Measurements from ENCODE around the gene C1orf122. TPM values are rescaled to one million over a fixed set of nuclear protein-coding genes. Genes with fewer than 3 reads are reported as not detected.
A peak's percentile ranks its signal among the peaks of the same experiment; 100 is the strongest.

The C1orf122 gene
- total RNA-seq, 1 donor from 2014 or later, result 51.8 TPM

- intact Hi-C loops (cut with DNase I), result loop anchor here (10.0 kb wide), 1 partner anchor 46 kb away; the partner anchor contains the start of genes C1orf122 and YRDC
- H3K9me3 ChIP-seq, result no peaks in the 10 kb centered on the region
- TF ChIP-seq, protein P1, sequence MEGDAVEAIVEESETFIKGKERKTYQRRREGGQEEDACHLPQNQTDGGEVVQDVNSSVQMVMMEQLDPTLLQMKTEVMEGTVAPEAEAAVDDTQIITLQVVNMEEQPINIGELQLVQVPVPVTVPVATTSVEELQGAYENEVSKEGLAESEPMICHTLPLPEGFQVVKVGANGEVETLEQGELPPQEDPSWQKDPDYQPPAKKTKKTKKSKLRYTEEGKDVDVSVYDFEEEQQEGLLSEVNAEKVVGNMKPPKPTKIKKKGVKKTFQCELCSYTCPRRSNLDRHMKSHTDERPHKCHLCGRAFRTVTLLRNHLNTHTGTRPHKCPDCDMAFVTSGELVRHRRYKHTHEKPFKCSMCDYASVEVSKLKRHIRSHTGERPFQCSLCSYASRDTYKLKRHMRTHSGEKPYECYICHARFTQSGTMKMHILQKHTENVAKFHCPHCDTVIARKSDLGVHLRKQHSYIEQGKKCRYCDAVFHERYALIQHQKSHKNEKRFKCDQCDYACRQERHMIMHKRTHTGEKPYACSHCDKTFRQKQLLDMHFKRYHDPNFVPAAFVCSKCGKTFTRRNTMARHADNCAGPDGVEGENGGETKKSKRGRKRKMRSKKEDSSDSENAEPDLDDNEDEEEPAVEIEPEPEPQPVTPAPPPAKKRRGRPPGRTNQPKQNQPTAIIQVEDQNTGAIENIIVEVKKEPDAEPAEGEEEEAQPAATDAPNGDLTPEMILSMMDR (IDR thresholded peaks at IDR 0.05), result no peak
- peak in 1 of 2 donors; percentile 26 for TF ChIP-seq POLR2AphosphoS5 (IDR thresholded peaks at IDR 0.05; ENCODE audit: insufficient read depth in 1 of 2, low read depth in 1 of 2)
- H3K27ac ChIP-seq, result no peak overlapping the region
- H3K36me3 ChIP-seq, result peaks cover 0 to 5% of the 10 kb centered on the region in 2 donors
- H3K4me3 ChIP-seq, result no peak overlapping the region
- H3K4me1 ChIP-seq, result peaks cover 71% of the 10 kb centered on the region
- no peaks in the 10 kb centered on the region for H3K27me3 ChIP-seq
- no peak for DNase-seq (ENCODE audit: extremely low spot score in 2 of 2)
These were observed 42.9 kb downstream of the C1orf122 start for GRCh38 chr1:37850352-37850955.

- no peaks in the 10 kb centered on the region for H3K9me3 ChIP-seq
- peaks cover 0 to 5% of the 10 kb centered on the region in 2 donors for H3K36me3 ChIP-seq
- H3K27ac ChIP-seq, result no peak overlapping the region
- peaks cover 71% of the 10 kb centered on the region for H3K4me1 ChIP-seq
- DNase-seq (ENCODE audit: extremely low spot score in 2 of 2), result no peak
- no peak overlapping the region for H3K4me3 ChIP-seq
- H3K27me3 ChIP-seq, result no peaks in the 10 kb centered on the region
- TF ChIP-seq POLR2AphosphoS5 (IDR thresholded peaks at IDR 0.05; ENCODE audit: insufficient read depth in 1 of 2, low read depth in 1 of 2), result no peak
- TF ChIP-seq, protein P1 (IDR thresholded peaks at IDR 0.05), result no peak
- TF ChIP-seq POLR2A (IDR thresholded peaks at IDR 0.05), result no peak
- intact Hi-C loops (cut with DNase I), result loop anchor here (10.0 kb wide), 1 partner anchor 46 kb away; the partner anchor contains the start of genes C1orf122 and YRDC
These were observed 43.7 kb downstream of the C1orf122 start for GRCh38 chr1:37851262-37851661.

GRCh38 chr1:37851782-37852210 is 44.2 kb downstream of the C1orf122 start:
- DNase-seq (ENCODE audit: extremely low spot score in 2 of 2), result no peak
- intact Hi-C loops (cut with DNase I), result loop anchor here (10.0 kb wide), 1 partner anchor 47 kb away; the partner anchor contains the start of genes C1orf122 and YRDC
- H3K27ac ChIP-seq, result no peak overlapping the region
- TF ChIP-seq POLR2AphosphoS5 (IDR thresholded peaks at IDR 0.05; ENCODE audit: insufficient read depth in 1 of 2, low read depth in 1 of 2) (no peak), POLR2A (IDR thresholded peaks at IDR 0.05) (no peak)
- no peaks in the 10 kb centered on the region for H3K27me3 ChIP-seq
- H3K9me3 ChIP-seq, result no peaks in the 10 kb centered on the region
- H3K36me3 ChIP-seq, result peaks cover 0 to 10% of the 10 kb centered on the region in 2 donors
- peaks cover 69% of the 10 kb centered on the region for H3K4me1 ChIP-seq
- H3K4me3 ChIP-seq, result no peak overlapping the region

DNA sequence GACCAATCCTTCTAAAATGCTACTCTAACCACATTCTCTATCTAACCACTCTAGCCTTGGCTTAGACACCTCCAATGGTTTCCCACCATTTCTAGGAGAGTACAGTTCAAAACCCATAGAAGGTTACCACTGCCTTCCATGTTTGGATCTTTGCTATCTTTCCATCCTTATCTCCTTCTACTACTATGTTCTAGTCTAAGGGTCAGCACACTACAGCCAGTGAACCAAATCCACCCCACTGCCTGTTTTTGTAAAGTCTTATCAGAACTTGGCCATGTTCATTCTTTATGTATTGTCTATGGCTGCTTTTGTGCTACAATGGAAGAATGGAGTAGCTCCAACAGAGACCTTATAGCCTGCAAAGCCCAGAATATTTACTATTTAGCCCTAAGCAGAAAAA is 45.6 kb downstream of the C1orf122 start:
- H3K9me3 ChIP-seq, result no peaks in the 10 kb centered on the region
- H3K27ac ChIP-seq, result no peak overlapping the region
- no peak overlapping the region for H3K4me3 ChIP-seq
- intact Hi-C loops (cut with DNase I), result loop anchor here (10.0 kb wide), 1 partner anchor 48 kb away; the partner anchor contains the start of genes C1orf122 and YRDC
- H3K4me1 ChIP-seq, result peaks cover 64% of the 10 kb centered on the region
- no peak for DNase-seq (ENCODE audit: extremely low spot score in 2 of 2)
- no peaks in the 10 kb centered on the region for H3K27me3 ChIP-seq
- H3K36me3 ChIP-seq, result peaks cover 0 to 16% of the 10 kb centered on the region in 2 donors
- TF ChIP-seq, protein P1 (IDR thresholded peaks at IDR 0.05), result no peak
- TF ChIP-seq POLR2AphosphoS5 (IDR thresholded peaks at IDR 0.05; ENCODE audit: insufficient read depth in 1 of 2, low read depth in 1 of 2) (no peak), POLR2A (IDR thresholded peaks at IDR 0.05) (no peak)

- DNase-seq (ENCODE audit: extremely low spot score in 2 of 2), result no peak
- no peak overlapping the region for H3K27ac ChIP-seq
- no peaks in the 10 kb centered on the region for H3K9me3 ChIP-seq
- intact Hi-C loops (cut with DNase I), result loop anchor here (10.0 kb wide), 1 partner anchor 50 kb away; the partner anchor contains the start of genes C1orf122 and YRDC
- peaks cover 0 to 16% of the 10 kb centered on the region in 2 donors for H3K36me3 ChIP-seq
- TF ChIP-seq POLR2AphosphoS5 (IDR thresholded peaks at IDR 0.05; ENCODE audit: insufficient read depth in 1 of 2, low read depth in 1 of 2) (no peak), POLR2A (IDR thresholded peaks at IDR 0.05) (no peak)
- TF ChIP-seq, protein P1 (IDR thresholded peaks at IDR 0.05), result no peak
- no peak overlapping the region for H3K4me3 ChIP-seq
- H3K27me3 ChIP-seq, result no peaks in the 10 kb centered on the region
- peaks cover 71% of the 10 kb centered on the region for H3K4me1 ChIP-seq
These were observed 46.8 kb downstream of the C1orf122 start for GRCh38 chr1:37854406-37854805.

Other genes with a start within 250 kb of the C1orf122 start
- gene GNL2, start 211.9 kb upstream of the C1orf122 start, total RNA-seq, result 62.1 TPM
- 23.3 TPM for gene RSPO1, start 172.9 kb upstream of the C1orf122 start, total RNA-seq
- gene CDCA8, start 115.3 kb upstream of the C1orf122 start, total RNA-seq, result 2.2 TPM
- gene EPHA10, start 42.7 kb upstream of the C1orf122 start, total RNA-seq, result 0.25 TPM
- gene MANEAL, start 13.9 kb upstream of the C1orf122 start, total RNA-seq, result 3.2 TPM
- 9.1 TPM for gene YRDC, start 418 bp downstream of the C1orf122 start, total RNA-seq
- 9.3 TPM for gene MTF1, start 51.8 kb downstream of the C1orf122 start, total RNA-seq
- gene INPP5B, start 139.3 kb downstream of the C1orf122 start, total RNA-seq, result 31.2 TPM
- gene SF3A3, start 182.2 kb downstream of the C1orf122 start, total RNA-seq, result 50.3 TPM
- 26.3 TPM for gene FHL3, start 197.7 kb downstream of the C1orf122 start, total RNA-seq
- gene UTP11, start 204.9 kb downstream of the C1orf122 start, total RNA-seq, result 18.7 TPM
- gene POU3F1, start 239.0 kb downstream of the C1orf122 start, total RNA-seq, result not detected